K562 (cell line): ENCODE data around the gene GPD2. TPM values are rescaled to one million over a fixed set of nuclear protein-coding genes. Genes with fewer than 3 reads are reported as not detected.

ENCODE experiments used
- ADNP ChIP-seq: fragments of 200-800 bp; sonication (Bioruptor generic); IDR thresholded peaks from 2 replicates; pipeline ENCODE4 v1.6.1; 2016; ENCODE audit warnings: missing genetic modification characterization, missing compliant biosample characterization
- CEBPG ChIP-seq, 3 experiments: fragments of 200-800 bp in 1 of 3; sonication (Bioruptor generic) in 1 of 3; sonication (generic) in 1 of 3; formaldehyde crosslinking in 1 of 3; IDR thresholded peaks in 2 of 3; conservative IDR thresholded peaks in 1 of 3; 2 replicates each; pipeline versions ENCODE4 v1.6.1 to v1.8.0; 2016 to 2022; ENCODE audit warnings: missing compliant biosample characterization in 2 of 3, missing genetic modification characterization in 2 of 3, mild to moderate bottlenecking in 1 of 3, missing genetic modification reagents in 1 of 3
- COPS2 ChIP-seq: fragments of 450-650 bp; conservative IDR thresholded peaks from 2 replicates; pipeline ENCODE4 v1.6.1; 2016; ENCODE audit warnings: mild to moderate bottlenecking, moderate library complexity
- ELF2 ChIP-seq: fragments of 250-450 bp; sonication (Bioruptor Pico); IDR thresholded peaks from 2 replicates; pipeline ENCODE4 v1.5.0; 2021; ENCODE audit warnings: mild to moderate bottlenecking
- ETS1 ChIP-seq: conservative IDR thresholded peaks from 2 replicates; pipeline ENCODE4 v1.6.1; 2011; ENCODE audit warnings: low read depth, mild to moderate bottlenecking, low read length; ENCODE audit not compliant: control insufficient read depth
- ETV1 ChIP-seq: fragments of 450-650 bp; conservative IDR thresholded peaks from 2 replicates; pipeline ENCODE4 v1.6.1; 2016; ENCODE audit warnings: missing genetic modification characterization, control low read depth, low read depth, missing compliant biosample characterization
- FOXK2 ChIP-seq, 2 experiments: fragments of 450-650 bp; IDR thresholded peaks in 1 of 2; conservative IDR thresholded peaks in 1 of 2; 2 replicates each; pipeline ENCODE4 v1.6.1; 2016; ENCODE audit warnings: low read depth in 2 of 2, mild to moderate bottlenecking in 1 of 2
- GTF2A2 ChIP-seq: IDR thresholded peaks from 2 replicates; pipeline ENCODE4 v1.6.1; 2016; ENCODE audit warnings: mild to moderate bottlenecking, missing genetic modification characterization, missing compliant biosample characterization
- HDAC3 ChIP-seq: fragments of 450-650 bp; IDR thresholded peaks from 2 replicates; pipeline ENCODE4 v1.6.1; 2018; ENCODE audit warnings: borderline replicate concordance, mild to moderate bottlenecking, moderate library complexity; ENCODE audit not compliant: partially characterized antibody
- HINFP ChIP-seq: fragments of 450-650 bp; conservative IDR thresholded peaks from 2 replicates; pipeline ENCODE4 v1.6.1; 2016; ENCODE audit warnings: missing genetic modification characterization, low read depth, mild to moderate bottlenecking, control low read depth, missing compliant biosample characterization
- KHSRP ChIP-seq: fragments of 450-650 bp; IDR thresholded peaks from 2 replicates; pipeline ENCODE4 v1.6.1; 2017
- NBN ChIP-seq: fragments of 450-650 bp; IDR thresholded peaks from 2 replicates; pipeline ENCODE4 v1.6.1; 2016; ENCODE audit warnings: low read depth, mild to moderate bottlenecking
- NR2C2 ChIP-seq, 2 experiments: fragments of 200-800 bp in 1 of 2; sonication (Bioruptor generic) in 1 of 2; sonication (generic) in 1 of 2; formaldehyde crosslinking in 1 of 2; IDR thresholded peaks; 2 replicates each; pipeline versions ENCODE4 v1.6.1 to v1.8.0; 2016 to 2022; ENCODE audit warnings: mild to moderate bottlenecking in 1 of 2, missing compliant biosample characterization in 1 of 2, missing genetic modification characterization in 1 of 2, missing genetic modification reagents in 1 of 2
- NR4A1 ChIP-seq, 2 experiments: fragments of 250-450 bp in 1 of 2; fragments of 450-650 bp in 1 of 2; sonication (Bioruptor Pico) in 1 of 2; IDR thresholded peaks; 2 replicates each; pipeline versions ENCODE4 v1.4.0 to v1.6.1; 2016 to 2020; ENCODE audit warnings: mild to moderate bottlenecking in 2 of 2, missing compliant biosample characterization in 1 of 2, missing genetic modification characterization in 1 of 2, moderate library complexity in 1 of 2
- SMAD4 ChIP-seq: fragments of 250-450 bp; sonication (Bioruptor Pico); conservative IDR thresholded peaks from 2 replicates; pipeline ENCODE4 v1.8.0; 2021; ENCODE audit warnings: inconsistent platforms, mild to moderate bottlenecking, moderate library complexity
- TCF7 ChIP-seq: sonication (generic); IDR thresholded peaks from 2 replicates; pipeline ENCODE4 v1.6.1; 2016; ENCODE audit warnings: antibody characterized with exemption, borderline replicate concordance
- ZC3H4 ChIP-seq: sonication (generic); formaldehyde crosslinking; IDR thresholded peaks from 2 replicates; pipeline ENCODE4 v1.9.0; 2021; ENCODE audit warnings: missing genetic modification reagents, borderline replicate concordance
- ZKSCAN1 ChIP-seq: fragments of 150-350 bp; IDR thresholded peaks from 2 replicates; pipeline ENCODE4 v1.6.1; 2016; ENCODE audit warnings: low read depth, low read length
- ZNF518B ChIP-seq: fragments of 250-450 bp; sonication (Bioruptor Pico); IDR thresholded peaks from 2 replicates; pipeline ENCODE4 v1.5.0; 2021; ENCODE audit warnings: mild to moderate bottlenecking, moderate library complexity
- ZNF57 ChIP-seq: fragments of 450-650 bp; formaldehyde crosslinking; IDR thresholded peaks from 2 replicates; pipeline ENCODE4 v1.4.0; 2020; ENCODE audit warnings: mild to moderate bottlenecking, moderate library complexity
- ZNF707 ChIP-seq: fragments of 250-450 bp; sonication (Bioruptor Pico); conservative IDR thresholded peaks from 2 replicates; pipeline ENCODE4 v1.8.0; 2022; ENCODE audit warnings: inconsistent platforms, mild to moderate bottlenecking, moderate library complexity
- polyA plus RNA-seq, 8 experiments: library from polyadenylated mRNA; depleted of rRNA in 4 of 8; stranded (reverse) in 5 of 8; unstranded in 3 of 8; fragments of >200 nt; fragmentation: Nextera tagmentation in 2 of 8; fragmentation: Illumina TruSeq in 1 of 8; extraction: Ambion mirVana in 2 of 8; extraction: Trizol in 1 of 8; gene quantifications; 2 replicates each; pipeline versions ENCODE4 v1.2.1 to v1.2.3, GENCODE V29; 2011 to 2014; ENCODE audit warnings: inconsistent platforms in 1 of 8, missing spikeins in 1 of 8
- total RNA-seq, 7 experiments: library from RNA; depleted of rRNA in 6 of 7; stranded (reverse); fragments of >200 nt in 6 of 7; fragmentation: Illumina TruSeq in 2 of 7; extraction: Trizol in 2 of 7; gene quantifications; 2 replicates each; pipeline versions ENCODE4 v1.2.1 to v1.2.3, GENCODE V29; 2011 to 2021; ENCODE audit warnings: low replicate concordance in 1 of 7

Gene GPD2
- total and polyA plus RNA-seq, 9 of the 15 experiments (the other 6 are each of a cell fraction or from before 2014, with no cell fraction given) = 5.2 to 39.2 (median 19.0) TPM

- no peak for TF ChIP-seq ZC3H4 (CRISPR knock-in tag)
- TF ChIP-seq HDAC3 = no peak
- TF ChIP-seq TCF7 = no peak
- TF ChIP-seq NBN = no peak
- TF ChIP-seq ZNF57 = no peak
- no peak for TF ChIP-seq NR4A1 (CRISPR knock-in tag; IDR thresholded peaks at IDR 0.05)
- TF ChIP-seq NR4A1 (tag; IDR thresholded peaks at IDR 0.05) = 0 out of 2 replicates have a peak, but pooled peaks have one; percentile 44
- no peak for TF ChIP-seq CEBPG (CRISPR knock-in tag; IDR thresholded peaks at IDR 0.05)
- TF ChIP-seq CEBPG (tag; conservative IDR thresholded peaks at IDR 0.05 in 1 of 2, IDR thresholded peaks at IDR 0.05 in 1 of 2) = peak; percentile 29 to 63; a peak in 2 of 4 replicates
- TF ChIP-seq ELF2 (CRISPR knock-in tag) = no peak
- no peak for TF ChIP-seq ETV1
- TF ChIP-seq COPS2 = no peak
- no peak for TF ChIP-seq ADNP
- 0 out of 2 replicates have a peak, but pooled peaks have one; percentile 20 for TF ChIP-seq SMAD4
- TF ChIP-seq KHSRP = no peak
- no peak for TF ChIP-seq ZNF518B (CRISPR knock-in tag)
- no peak for TF ChIP-seq GTF2A2 (tag)
- TF ChIP-seq HINFP = peak; percentile 24; the same call in 1 of the 2 replicates
- TF ChIP-seq ETS1 = no peak
- TF ChIP-seq FOXK2 (conservative IDR thresholded peaks at IDR 0.05 in 1 of 2, IDR thresholded peaks at IDR 0.05 in 1 of 2; ENCODE audit: low read depth in 2 of 2) = 0 out of 4 replicates have a peak, but pooled peaks of 1 of the 2 experiments have one; percentile 13
- TF ChIP-seq ZNF707 (CRISPR knock-in tag) = no peak
- no peak for TF ChIP-seq ZKSCAN1
- no peak for TF ChIP-seq NR2C2 (CRISPR knock-in tag; IDR thresholded peaks at IDR 0.05)
- TF ChIP-seq NR2C2 (tag; IDR thresholded peaks at IDR 0.05) = peak; percentile 71
Measured at GRCh38 chr2:156430236-156430979, 5.8 kb upstream of the GPD2 start (continued).
